T follicular helper cell (primary cell): Measurements from ENCODE around the gene ZNF831.

ENCODE experiments used
- DNase-seq: peaks from one replicate; pipeline ENCODE4 v3.0.0-alpha.2; 2020; ENCODE audit warnings: low read depth

Gene ZNF831

GRCh38 chr20:59141818-59142581 lies 21.6 kb upstream of the ZNF831 start:
- no peak for DNase-seq

- no peak for DNase-seq
Measured at GRCh38 chr20:59143326-59143725, 20.3 kb upstream of the ZNF831 start.

GRCh38 chr20:59144179-59144830 lies 19.3 kb upstream of the ZNF831 start:
- DNase-seq = no peak

DNA sequence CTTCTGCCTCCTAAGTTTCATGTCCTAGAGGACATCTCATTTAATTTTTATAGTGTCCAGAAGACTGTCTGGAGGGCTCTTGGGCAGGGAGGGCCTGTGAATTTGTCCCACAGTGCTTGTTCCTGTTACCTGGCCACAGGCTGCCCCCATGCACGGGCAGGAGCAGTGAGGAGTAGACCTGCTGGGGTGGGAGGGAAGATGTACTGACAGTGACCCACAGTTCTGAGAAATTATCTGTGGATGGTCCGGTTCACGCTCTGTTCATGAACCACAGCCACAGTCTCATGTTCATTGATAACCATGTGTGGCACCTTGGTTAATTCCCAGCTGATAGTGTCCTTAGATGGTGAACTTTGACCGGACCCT lies 18.8 kb upstream of the ZNF831 start:
- no peak for DNase-seq

DNA sequence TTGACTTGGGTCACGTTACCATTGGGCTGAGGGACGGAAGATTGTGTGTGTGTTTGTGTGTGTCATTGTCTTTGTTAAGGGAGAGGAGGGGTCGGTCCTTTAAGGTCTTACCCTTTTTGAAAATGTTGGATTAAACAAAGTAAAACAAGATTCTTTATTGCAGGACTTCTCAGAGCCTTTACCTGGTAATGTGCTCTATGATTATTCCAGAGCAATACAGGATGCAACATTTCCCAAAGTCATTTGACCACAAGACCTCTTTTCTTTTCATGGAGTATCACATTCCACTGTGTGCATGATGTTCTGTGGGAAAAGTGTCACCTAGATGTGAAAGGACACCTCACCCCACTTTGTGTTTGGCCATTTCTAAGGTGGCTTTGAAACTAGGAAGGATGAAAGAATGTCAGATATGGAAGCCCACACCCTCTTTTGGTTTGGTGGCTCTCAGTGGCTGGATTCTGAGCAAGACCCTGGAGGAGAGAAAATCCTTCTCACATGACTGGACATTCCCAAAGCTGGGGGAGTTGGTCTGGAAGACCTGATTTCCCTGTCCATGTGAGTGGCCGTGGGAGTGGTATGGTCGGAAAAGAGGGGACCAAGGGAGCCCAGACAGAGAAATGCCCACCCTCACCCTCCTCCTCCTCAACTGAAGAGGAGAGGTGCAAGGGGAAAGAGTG lies 18.2 kb upstream of the ZNF831 start:
- no peak for DNase-seq

GRCh38 chr20:59145924-59146779 lies 17.5 kb upstream of the ZNF831 start:
- DNase-seq = no peak

GRCh38 chr20:59146780-59147565 lies 16.6 kb upstream of the ZNF831 start:
- DNase-seq = no peak

GRCh38 chr20:59147586-59147985 lies 16.0 kb upstream of the ZNF831 start:
- DNase-seq = no peak

- no peak for DNase-seq
Measured at GRCh38 chr20:59148701-59149493, 14.7 kb upstream of the ZNF831 start.

DNA sequence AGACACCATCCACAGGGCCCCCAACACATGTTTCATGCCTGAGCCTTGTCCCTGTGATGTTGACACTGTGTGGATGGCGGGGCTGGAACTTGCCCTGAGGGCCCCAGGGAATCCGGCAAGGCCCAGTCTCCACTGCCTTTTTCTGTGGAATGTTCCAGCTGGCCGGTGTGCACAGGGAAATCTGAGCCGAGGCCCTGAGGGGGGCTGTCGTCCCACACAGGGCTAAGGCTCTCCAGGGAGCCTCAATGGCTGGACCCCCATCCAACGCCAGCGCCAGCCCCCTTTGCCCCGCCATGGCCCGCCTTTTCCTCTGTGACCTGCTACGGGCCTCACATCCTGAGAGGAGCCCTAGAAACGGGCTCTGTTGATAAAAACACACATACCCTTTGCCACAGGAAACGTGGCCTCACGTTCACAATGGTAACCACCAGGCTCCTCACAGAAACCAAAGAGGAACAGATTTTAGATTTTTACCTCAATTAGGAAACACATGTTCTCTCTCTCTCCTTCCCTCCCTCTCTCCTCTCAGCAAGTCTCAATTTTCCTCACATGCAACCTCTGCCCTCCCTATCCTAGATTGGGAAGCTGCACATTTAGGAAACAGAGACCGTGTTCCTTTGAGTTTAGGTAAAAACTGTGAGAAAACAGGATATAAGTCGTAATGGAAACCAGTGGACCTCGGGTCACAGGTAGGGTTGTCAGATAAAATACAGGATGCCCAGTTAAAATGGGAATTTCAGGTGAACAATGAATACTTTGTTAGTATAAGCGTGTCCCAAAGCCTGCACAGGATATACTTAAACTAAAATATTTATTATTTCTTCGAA lies 13.7 kb upstream of the ZNF831 start:
- DNase-seq = peak; percentile 72

- no peak for DNase-seq
Measured at GRCh38 chr20:59150821-59151251, 12.8 kb upstream of the ZNF831 start.

DNA sequence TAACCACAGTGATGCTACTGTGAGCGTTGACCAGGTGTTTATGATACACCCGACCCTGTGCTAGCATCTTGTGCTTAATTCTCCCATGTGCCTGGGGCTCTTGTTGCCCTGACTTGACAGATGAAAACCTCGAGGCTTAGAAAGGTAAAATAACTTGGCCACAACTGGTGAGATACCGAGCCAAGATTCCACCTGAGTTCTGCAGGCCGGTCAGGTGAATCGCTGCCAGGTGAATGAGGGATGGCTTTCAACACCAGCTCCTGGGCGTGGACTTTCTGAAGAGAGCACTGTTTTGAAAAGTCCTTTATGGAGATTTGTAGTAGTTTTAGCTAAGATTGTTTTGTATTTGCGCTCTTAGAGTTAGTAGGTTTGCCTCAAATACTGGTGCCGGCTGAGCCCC lies 12.2 kb upstream of the ZNF831 start:
- no peak for DNase-seq

GRCh38 chr20:59151820-59152219 lies 11.8 kb upstream of the ZNF831 start:
- DNase-seq = no peak

DNA sequence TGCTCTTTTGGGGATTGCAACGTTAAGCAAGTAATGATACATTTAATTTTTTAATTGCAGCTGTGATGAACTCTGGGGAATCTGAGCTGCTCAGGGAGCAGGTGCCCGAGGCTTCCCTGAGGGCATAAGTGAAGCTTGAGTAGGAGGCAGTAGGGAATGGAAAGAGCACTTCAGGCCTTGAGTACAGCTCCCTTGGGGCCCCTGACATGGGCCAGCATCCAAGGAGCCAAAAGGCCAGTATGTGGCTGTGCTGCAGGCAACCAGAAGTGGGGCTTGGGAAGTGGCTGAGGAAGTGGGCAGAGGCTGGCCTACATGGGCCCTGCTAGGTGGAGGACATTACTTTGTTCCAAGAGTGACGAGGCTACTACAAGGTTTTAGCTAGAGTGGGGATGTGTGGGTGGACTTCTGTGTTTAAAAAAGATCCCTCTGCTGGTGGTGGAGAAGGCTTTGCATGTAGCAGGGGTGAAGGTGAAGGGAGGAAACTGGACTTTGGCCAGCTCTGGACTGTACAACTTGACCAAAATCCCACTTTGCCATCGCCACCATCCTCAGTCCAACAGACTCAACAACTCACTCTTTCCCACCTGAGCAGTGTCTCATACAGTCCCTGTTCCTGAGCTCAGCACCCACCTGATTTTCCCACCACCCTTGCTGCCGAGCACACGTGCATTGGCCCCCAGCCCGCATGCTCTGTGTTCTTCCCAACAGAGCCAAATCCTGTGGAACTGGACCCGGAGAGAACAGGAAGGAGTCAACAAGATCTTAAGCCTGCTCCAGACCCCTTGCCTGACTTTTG lies 10.9 kb upstream of the ZNF831 start:
- no peak for DNase-seq

DNA sequence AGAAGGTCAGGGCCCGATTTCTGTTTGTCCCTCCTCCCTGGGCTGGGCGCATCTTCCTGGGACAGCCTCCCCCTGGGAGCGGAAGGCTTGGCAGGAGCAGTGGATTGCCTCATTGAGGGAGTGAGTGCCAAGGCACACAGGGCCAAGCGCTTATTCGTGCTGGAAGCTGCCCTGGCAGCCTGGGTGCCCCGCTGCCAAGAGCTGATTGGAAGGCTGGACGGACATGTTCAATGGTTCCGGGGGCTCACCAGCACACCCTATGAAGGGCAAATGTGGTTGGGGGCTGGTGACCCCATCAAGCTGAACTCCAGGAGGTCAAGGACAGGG lies 10.3 kb upstream of the ZNF831 start:
- DNase-seq = no peak

GRCh38 chr20:59153832-59154231 lies 9.8 kb upstream of the ZNF831 start:
- no peak for DNase-seq

DNA sequence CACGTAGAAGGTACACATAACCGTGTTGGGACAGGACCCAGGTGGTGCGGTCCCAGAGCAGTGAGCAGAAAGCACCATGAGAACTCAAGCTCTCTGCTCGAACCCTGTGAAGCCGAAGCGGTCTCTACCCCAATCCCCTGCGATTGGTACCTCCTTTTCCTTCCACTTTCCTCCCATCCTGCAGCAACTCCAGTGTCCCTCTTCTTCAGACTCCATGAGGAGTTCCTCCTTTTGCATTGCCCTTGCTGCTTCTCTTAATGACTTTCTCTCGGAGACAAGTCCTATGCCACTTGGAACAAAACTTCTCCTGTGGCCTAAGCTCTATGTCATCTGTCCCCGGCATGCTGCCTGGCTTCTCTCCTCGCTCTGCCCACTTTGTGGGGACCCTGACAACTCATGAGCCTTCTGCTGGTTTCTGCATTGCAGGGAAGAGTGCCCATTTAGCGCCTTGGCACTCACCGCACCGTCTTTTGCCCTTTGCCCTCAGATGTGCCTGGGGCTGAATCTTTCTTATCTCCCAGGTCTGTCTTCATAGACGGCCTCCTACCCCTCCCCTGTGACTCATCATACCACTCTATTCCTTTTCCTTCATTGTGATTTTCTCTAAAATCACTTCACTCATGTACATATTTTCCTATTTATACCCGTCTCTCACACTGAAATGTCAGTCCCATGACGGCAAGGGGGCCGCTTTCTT lies 9.2 kb upstream of the ZNF831 start:
- no peak for DNase-seq

GRCh38 chr20:59157064-59157463 lies 6.6 kb upstream of the ZNF831 start:
- DNase-seq = no peak
